H1 (cell line): ENCODE data around the gene DARS1. TPM values are rescaled to one million over a fixed set of nuclear protein-coding genes. Genes with fewer than 3 reads are reported as not detected.

Experiments
- CTCF ChIA-PET: fragments of 300-600 bp; sonication (Branson Sonifier 250); formaldehyde crosslinking; loops from one replicate; lab custom pipeline; 2021; ENCODE audit not compliant: partially characterized antibody; lab: Charles Lee
- POLR2A ChIA-PET: fragments of 300-600 bp; sonication (Branson Sonifier 250); formaldehyde crosslinking; loops from one replicate; lab custom pipeline; 2021; ENCODE audit warnings: inconsistent platforms; ENCODE audit not compliant: partially characterized antibody; lab: Charles Lee
- DNase-seq, 2 experiments: peaks; one replicate each; pipeline versions ENCODE4 v3.0.0 to v3.0.0-alpha.2; 2010 to 2022; ENCODE audit warnings: low spot score in 2 of 2, low read depth in 1 of 2, mixed read lengths in 1 of 2
- FAIRE-seq: peaks from 2 replicates; lab custom pipeline; 2011; peaks lifted over from hg19 to GRCh38; lab: Jason Lieb, UNC
- H2AFZ ChIP-seq: 2 replicates; pipeline ENCODE4 v1.8.1; 2012; ENCODE audit warnings: low read length, inconsistent platforms
- H2AK5ac ChIP-seq: 2 replicates; pipeline ENCODE4 v1.6.1; 2013; ENCODE audit warnings: low read depth, low read length
- H2BK120ac ChIP-seq: replicated peaks from 2 replicates; pipeline ENCODE3; 2013; ENCODE audit warnings: low read depth, low read length, inconsistent platforms
- H2BK12ac ChIP-seq: 2 replicates; pipeline ENCODE4 v1.6.1; 2013; ENCODE audit warnings: low read depth, low read length
- H2BK15ac ChIP-seq: 2 replicates; pipeline ENCODE4 v1.6.1; 2013; ENCODE audit warnings: low read length
- H2BK20ac ChIP-seq: 2 replicates; pipeline ENCODE4 v1.6.1; 2013; ENCODE audit warnings: low read length
- H2BK5ac ChIP-seq: 2 replicates; pipeline ENCODE4 v1.6.1; 2013; ENCODE audit warnings: low read depth, low read length
- H3K14ac ChIP-seq: 2 replicates; pipeline ENCODE4 v1.6.1; 2013; ENCODE audit warnings: inconsistent platforms; ENCODE audit not compliant: insufficient read length
- H3K18ac ChIP-seq: 2 replicates; pipeline ENCODE4 v1.6.1; 2013; ENCODE audit warnings: low read length; ENCODE audit errors: extremely low read depth
- H3K23ac ChIP-seq: 2 replicates; pipeline ENCODE4 v1.6.1; 2013; ENCODE audit warnings: inconsistent platforms; ENCODE audit not compliant: insufficient read length
- H3K23me2 ChIP-seq: 2 replicates; pipeline ENCODE4 v1.6.1; 2013; ENCODE audit warnings: low read depth, low read length
- H3K27ac ChIP-seq: 2 replicates; pipeline ENCODE4 v1.6.1; 2011; ENCODE audit warnings: low read depth, low read length, inconsistent platforms
- H3K27me3 ChIP-seq, 4 experiments: replicated peaks in 1 of 4; 1 replicate in 1 of 4; 2 replicates in 3 of 4; pipeline versions ENCODE4 v1.6.1 to v1.8.1; 2011 to 2013; ENCODE audit warnings: low read length in 3 of 4, mild to moderate bottlenecking in 3 of 4, inconsistent platforms in 2 of 4, mixed read lengths in 2 of 4, moderate library complexity in 1 of 4; ENCODE audit not compliant: control insufficient read depth in 3 of 4, insufficient read depth in 3 of 4; ENCODE audit errors: extremely low read depth in 1 of 4
- H3K36me3 ChIP-seq, 4 experiments: 2 replicates each; pipeline versions ENCODE4 v1.6.1 to v1.8.1; 2011 to 2013; ENCODE audit warnings: mild to moderate bottlenecking in 4 of 4, low read length in 3 of 4, moderate library complexity in 2 of 4, control low read depth in 1 of 4, inconsistent platforms in 1 of 4; ENCODE audit not compliant: insufficient read depth in 4 of 4, control insufficient read depth in 2 of 4
- H3K4ac ChIP-seq: replicated peaks from 2 replicates; pipeline ENCODE3; 2013; ENCODE audit warnings: low read length, low read depth, mixed read lengths, inconsistent platforms; ENCODE audit not compliant: insufficient read length
- H3K4me1 ChIP-seq, 4 experiments: replicated peaks in 1 of 4; 1 replicate in 1 of 4; 2 replicates in 3 of 4; pipeline versions ENCODE4 v1.6.1 to v1.8.1; 2011 to 2013; ENCODE audit warnings: low read length in 3 of 4, inconsistent platforms in 2 of 4, mixed read lengths in 1 of 4; ENCODE audit not compliant: insufficient read depth in 4 of 4, control insufficient read depth in 3 of 4
- H3K4me2 ChIP-seq, 2 experiments: 2 replicates each; pipeline versions ENCODE4 v1.6.1 to v1.8.1; 2011 to 2013; ENCODE audit warnings: low read depth in 2 of 2, low read length in 2 of 2, control low read depth in 1 of 2, inconsistent platforms in 1 of 2, mild to moderate bottlenecking in 1 of 2; ENCODE audit not compliant: insufficient read depth in 1 of 2
- H3K4me3 ChIP-seq, 4 experiments: fragments of 200-600, 300-600 bp in 1 of 4; sonication (generic), shearing (Covaris generic), sonication (Bioruptor Twin) in 1 of 4; 2 replicates each; pipeline versions ENCODE4 v1.5.1 to v1.8.1; 2011 to 2016; ENCODE audit warnings: low read length in 4 of 4, low read depth in 3 of 4, control low read depth in 2 of 4, inconsistent platforms in 2 of 4, mild to moderate bottlenecking in 2 of 4, mixed read lengths in 1 of 4, moderate library complexity in 1 of 4; ENCODE audit not compliant: insufficient read depth in 2 of 4; ENCODE audit errors: extremely low read depth in 1 of 4
- H3K56ac ChIP-seq: replicated peaks from 2 replicates; pipeline ENCODE3; 2013; ENCODE audit warnings: low read depth, mild to moderate bottlenecking, mixed read lengths, low read length, inconsistent platforms; ENCODE audit not compliant: insufficient read length
- H3K79me1 ChIP-seq: 2 replicates; pipeline ENCODE4 v1.6.1; 2013; ENCODE audit warnings: low read depth, low read length, control low read depth
- H3K79me2 ChIP-seq, 2 experiments: 2 replicates each; pipeline versions ENCODE4 v1.6.1 to v1.8.1; 2012 to 2013; ENCODE audit warnings: low read length in 2 of 2, mild to moderate bottlenecking in 2 of 2, inconsistent platforms in 1 of 2; ENCODE audit not compliant: insufficient read depth in 2 of 2, control insufficient read depth in 1 of 2
- H3K9ac ChIP-seq, 4 experiments: replicated peaks in 1 of 4; 1 replicate in 1 of 4; 2 replicates in 3 of 4; pipeline versions ENCODE4 v1.6.1 to v1.8.1; 2011 to 2013; ENCODE audit warnings: low read depth in 3 of 4, low read length in 3 of 4, control low read depth in 2 of 4, mild to moderate bottlenecking in 2 of 4, moderate library complexity in 2 of 4, inconsistent platforms in 1 of 4; ENCODE audit errors: extremely low read depth in 1 of 4
- H3K9me3 ChIP-seq, 2 experiments: 2 replicates each; pipeline versions ENCODE4 v1.6.1 to v1.8.1; 2012 to 2013; ENCODE audit warnings: mild to moderate bottlenecking in 2 of 2, moderate library complexity in 2 of 2, control low read depth in 1 of 2, inconsistent platforms in 1 of 2, low read depth in 1 of 2, low read length in 1 of 2, mixed read lengths in 1 of 2; ENCODE audit not compliant: insufficient read depth in 2 of 2
- H4K20me1 ChIP-seq, 2 experiments: replicated peaks in 1 of 2; 2 replicates each; pipeline versions ENCODE3 to v1.8.1; 2011 to 2013; ENCODE audit warnings: inconsistent platforms in 2 of 2, low read length in 2 of 2, mild to moderate bottlenecking in 1 of 2; ENCODE audit not compliant: insufficient read depth in 2 of 2, control insufficient read depth in 1 of 2
- H4K5ac ChIP-seq: 2 replicates; pipeline ENCODE4 v1.6.1; 2013; ENCODE audit warnings: low read length, low read depth, mixed read lengths, inconsistent platforms; ENCODE audit not compliant: insufficient read length
- H4K8ac ChIP-seq: 2 replicates; pipeline ENCODE4 v1.8.0; 2013; ENCODE audit warnings: mild to moderate bottlenecking, moderate library complexity, low read length, inconsistent platforms; ENCODE audit not compliant: insufficient read depth; ENCODE audit errors: extremely low read depth
- H4K91ac ChIP-seq: replicated peaks from 2 replicates; pipeline ENCODE3; 2013; ENCODE audit warnings: low read length, mixed read lengths, inconsistent platforms; ENCODE audit not compliant: insufficient read length
- ASH2L ChIP-seq: fragments of 200-600, 300-600 bp; sonication (generic); IDR thresholded peaks from one replicate; pipeline ENCODE4 v1.7.1; 2017; ENCODE audit warnings: low read length
- HDAC2 ChIP-seq, 2 experiments: fragments of 300-600 bp in 1 of 2; sonication (generic) in 1 of 2; IDR thresholded peaks; 2 replicates each; pipeline ENCODE4 v1.6.1; 2011 to 2012; ENCODE audit warnings: low read depth in 2 of 2, low read length in 2 of 2, mild to moderate bottlenecking in 2 of 2, moderate library complexity in 2 of 2, borderline replicate concordance in 1 of 2, inconsistent platforms in 1 of 2
- SP1 ChIP-seq: IDR thresholded peaks from 2 replicates; pipeline ENCODE4 v1.6.1; 2011; ENCODE audit warnings: low read depth, low read length
- SRF ChIP-seq: IDR thresholded peaks from 2 replicates; pipeline ENCODE4 v1.6.1; 2011; ENCODE audit warnings: mild to moderate bottlenecking, low read depth, low read length, moderate library complexity
- WGBS, 2 experiments: shearing (Covaris generic) in 1 of 2; methylation state at CpG; one replicate each; pipeline versions ENCODE4 v1.1.6 to v1.1.7; 2013 to 2015; ENCODE audit warnings: low lambda C conversion rate in 2 of 2, mixed read lengths in 2 of 2, inconsistent platforms in 1 of 2, low coverage in 1 of 2, missing lambda C conversion rate in 1 of 2; ENCODE audit not compliant: insufficient replicate concordance in 2 of 2, insufficient coverage in 1 of 2, insufficient read length in 1 of 2; ENCODE audit errors: extremely low coverage in 1 of 2, missing lambda C conversion rate in 1 of 2; 5-methylcytosine and 5-hydroxymethylcytosine counted together
- polyA plus RNA-seq, 7 experiments: library from polyadenylated mRNA; depleted of rRNA in 3 of 7; stranded (reverse) in 5 of 7; unstranded in 2 of 7; fragments of >200 nt in 5 of 7; fragments of 200-250 nt in 2 of 7; gene quantifications; 1 replicate in 5 of 7; 2 replicates in 1 of 7; 4 replicates in 1 of 7; pipeline versions ENCODE4 v1.2.1 to v1.2.3, GENCODE V29; 2011 to 2013; ENCODE audit warnings: missing spikeins in 2 of 7, mixed read lengths in 2 of 7
- total RNA-seq: library from RNA; stranded (reverse); fragmentation: NEBNext Ultra II Directional; extraction: Animal tissue kit (Norgen Biotek cat#: 25700); gene quantifications from 2 replicates; pipeline ENCODE4 v1.2.1, GENCODE V29; 2021

DARS1 gene
- total and polyA plus RNA-seq, 2 of the 8 experiments (the other 6 are each of a cell fraction or from before 2014, with no cell fraction given) = 61.7 to 85.9 TPM

GRCh38 chr2:135994281-135994680, 8.9 kb upstream of the DARS1 start:
- WGBS, 2 experiments = 95% methylated on average over 3 of the region's 3 CpGs; no CpG with 5 or more reads in 1 of the 2 experiments
- no peaks in the 10 kb centered on the region for H4K20me1 ChIP-seq
- TF ChIP-seq SP1 (no peak), SRF (no peak), HDAC2 (IDR thresholded peaks at IDR 0.05; ENCODE audit: borderline replicate concordance in 1 of 2, low read depth in 2 of 2, low read length in 2 of 2) (no peak), ASH2L (no peak)
- no peak overlapping the region for H2BK120ac ChIP-seq
- H2BK15ac ChIP-seq = no peak overlapping the region
- H2BK5ac ChIP-seq = no peak overlapping the region
- no peak overlapping the region for H2BK12ac ChIP-seq
- no peak overlapping the region for H4K5ac ChIP-seq
- no peak overlapping the region for H4K8ac ChIP-seq
- no peak overlapping the region for H4K91ac ChIP-seq
- no peak overlapping the region for H3K9ac ChIP-seq
- H3K27me3 ChIP-seq = no peaks in the 10 kb centered on the region
- no peak overlapping the region for H3K4me3 ChIP-seq
- H3K23ac ChIP-seq = no peak overlapping the region
- H2AFZ ChIP-seq = no peak overlapping the region
- no peak overlapping the region for H2BK20ac ChIP-seq
- no peak overlapping the region for H3K4me2 ChIP-seq
- ChIA-PET POLR2A (no interaction called here), CTCF (interaction anchor here (1.1 to 1.2 kb wide), 2 partner anchors 27 to 387 kb away, joined by 3 read pairs; no protein-coding TSS in a partner anchor)
- FAIRE-seq = no peak
- no peak overlapping the region for H3K14ac ChIP-seq
- no peaks in the 10 kb centered on the region for H3K79me2 ChIP-seq
- no peak overlapping the region for H3K4ac ChIP-seq
- no peaks in the 10 kb centered on the region for H3K23me2 ChIP-seq
- H3K4me1 ChIP-seq = peaks cover 0 to 2% (median 0%) of the 10 kb centered on the region in 4 experiments; a peak in 1 of 7 replicates
- no peak overlapping the region for H2AK5ac ChIP-seq
- H3K9me3 ChIP-seq = no peaks in the 10 kb centered on the region
- no peak for DNase-seq
- no peaks in the 10 kb centered on the region for H3K36me3 ChIP-seq
- H3K79me1 ChIP-seq = no peaks in the 10 kb centered on the region
- no peak overlapping the region for H3K27ac ChIP-seq
- no peak overlapping the region for H3K18ac ChIP-seq
- H3K56ac ChIP-seq = no peak overlapping the region
